GM21447 (cell line): ENCODE measurements around the gene THSD7A.
A peak's percentile ranks its signal among the peaks of the same experiment; 100 is the strongest.

Experiments used
- ATAC-seq: cut with Tn5 transposase; IDR thresholded peaks from one replicate; pipeline ENCODE4 v1.9.1; 2021; ENCODE audit not compliant: unreplicated experiment

Gene THSD7A

GRCh38 chr7:11424006-11424405, 408.0 kb downstream of the THSD7A start:
- no peak for ATAC-seq

DNA sequence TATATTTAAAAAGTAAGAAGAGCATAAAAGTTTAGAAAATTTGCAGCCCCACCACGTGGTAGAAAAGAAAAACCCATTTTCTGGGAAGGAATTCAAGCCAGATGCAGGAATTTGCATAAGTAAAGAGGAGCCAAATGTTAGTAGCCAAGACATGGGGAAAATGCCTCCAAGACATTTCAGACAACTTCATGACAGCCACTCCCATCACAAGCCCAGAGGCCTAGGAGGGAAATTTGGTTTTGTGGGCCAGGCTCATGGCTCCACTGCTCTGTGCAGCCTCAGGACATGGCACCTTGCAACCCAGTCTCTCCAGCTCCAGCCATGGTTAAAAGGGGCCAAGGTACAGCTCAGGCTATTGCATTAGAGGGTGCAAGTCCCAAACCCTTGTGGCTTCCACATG, 411.9 kb downstream of the THSD7A start:
- no peak for ATAC-seq

- no peak for ATAC-seq
These were observed 415.1 kb downstream of the THSD7A start for GRCh38 chr7:11416641-11417458.

DNA sequence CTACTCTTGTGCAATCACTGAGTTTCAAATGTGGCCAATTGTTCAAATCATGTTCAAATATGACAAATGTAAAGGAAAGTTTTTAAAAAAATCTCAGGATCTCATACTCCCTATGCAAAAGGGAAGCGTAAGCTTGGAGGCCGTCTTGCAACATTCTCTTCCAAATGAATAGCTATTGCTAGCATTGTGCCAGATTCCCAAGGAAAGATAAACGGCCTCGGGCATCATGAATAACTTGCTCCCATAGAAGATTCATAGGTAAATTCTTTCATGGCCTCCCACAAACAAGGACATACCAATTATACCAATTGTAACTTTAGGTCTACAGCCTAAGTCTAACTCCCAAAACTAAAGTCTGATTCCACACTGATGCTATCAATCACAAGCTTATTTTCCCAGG, 416.9 kb downstream of the THSD7A start:
- ATAC-seq: no peak

DNA sequence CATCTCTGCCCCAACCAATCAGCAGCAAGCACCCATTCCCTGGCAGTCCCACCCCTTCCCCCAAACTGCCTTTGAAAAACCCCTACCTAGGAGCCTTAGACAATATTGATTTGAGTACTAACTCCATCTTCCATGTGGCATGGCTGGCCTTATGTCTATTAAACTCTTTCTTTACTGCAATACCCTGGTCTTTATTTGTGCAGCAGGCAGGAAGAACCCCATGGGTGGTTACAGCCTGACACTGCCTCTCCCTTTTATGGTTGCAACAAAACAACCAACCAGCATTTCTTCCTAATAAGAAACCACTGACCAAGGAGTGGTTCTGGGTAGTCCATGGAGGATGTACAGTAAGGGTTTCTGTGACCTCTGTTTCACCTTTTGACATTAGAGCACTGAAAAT, 418.1 kb downstream of the THSD7A start:
- ATAC-seq: no peak

DNA sequence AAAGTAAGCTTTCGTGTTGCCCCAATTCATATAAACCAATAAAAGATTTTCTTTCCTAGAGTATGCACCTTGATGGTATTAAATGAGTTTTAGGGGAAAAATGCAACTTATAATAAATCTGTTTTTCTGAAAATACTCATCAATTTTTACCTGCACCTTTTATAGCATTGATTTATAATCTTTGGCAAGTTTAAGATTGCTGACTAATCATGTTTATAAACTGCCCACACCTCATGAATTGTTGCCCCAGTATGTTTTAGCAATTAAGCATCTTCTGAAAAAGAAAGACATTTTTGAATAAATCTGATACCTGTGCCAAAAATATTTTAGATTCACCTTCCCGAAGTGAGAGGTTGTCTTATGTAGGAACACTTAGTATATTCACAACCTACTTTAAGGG, 420.0 kb downstream of the THSD7A start:
- no peak for ATAC-seq

DNA sequence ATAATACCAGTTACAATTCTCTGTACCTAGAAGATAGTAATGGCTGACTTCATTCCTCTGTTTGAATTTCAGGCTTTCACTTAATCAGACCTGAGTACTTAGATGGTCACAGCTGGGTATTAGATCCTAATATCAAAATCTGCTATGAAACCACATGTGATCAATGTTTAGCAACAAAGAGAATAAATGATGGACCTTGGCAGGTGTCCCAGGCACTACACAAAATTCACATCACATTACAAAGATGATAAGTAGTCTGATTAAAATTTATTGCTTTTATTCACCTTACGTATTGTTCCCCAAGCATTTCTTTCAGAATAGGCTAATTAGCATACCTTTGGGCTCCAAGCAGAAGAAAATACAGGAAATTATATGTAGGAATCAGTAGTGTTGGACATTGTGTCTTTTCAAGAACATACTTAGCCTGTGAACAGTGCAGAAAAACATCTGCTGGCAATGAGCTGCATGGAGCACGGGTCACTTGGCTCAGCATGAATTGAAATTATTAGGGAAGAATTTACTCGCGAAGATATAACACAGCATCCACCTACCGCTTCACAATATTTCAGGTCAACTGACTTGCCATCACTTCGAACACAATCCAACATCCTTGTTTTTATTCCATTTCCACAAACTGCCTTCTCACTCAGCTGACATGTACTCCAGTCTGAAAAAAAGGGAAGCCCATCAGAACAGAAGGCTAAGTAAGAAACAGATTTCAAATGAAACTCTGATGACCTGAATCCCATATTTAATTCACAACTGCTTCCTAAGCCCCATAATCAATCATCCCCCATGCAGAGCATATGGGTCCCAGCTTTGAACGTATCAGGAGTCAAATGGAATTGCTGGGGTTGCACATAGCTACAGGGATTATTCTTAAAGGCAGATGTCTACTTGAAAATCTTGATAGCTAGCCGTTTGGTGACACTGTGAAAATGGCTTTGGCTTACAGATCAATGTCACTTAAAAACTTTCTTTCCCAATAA, 421.0 kb downstream of the THSD7A start:
- no peak for ATAC-seq

DNA sequence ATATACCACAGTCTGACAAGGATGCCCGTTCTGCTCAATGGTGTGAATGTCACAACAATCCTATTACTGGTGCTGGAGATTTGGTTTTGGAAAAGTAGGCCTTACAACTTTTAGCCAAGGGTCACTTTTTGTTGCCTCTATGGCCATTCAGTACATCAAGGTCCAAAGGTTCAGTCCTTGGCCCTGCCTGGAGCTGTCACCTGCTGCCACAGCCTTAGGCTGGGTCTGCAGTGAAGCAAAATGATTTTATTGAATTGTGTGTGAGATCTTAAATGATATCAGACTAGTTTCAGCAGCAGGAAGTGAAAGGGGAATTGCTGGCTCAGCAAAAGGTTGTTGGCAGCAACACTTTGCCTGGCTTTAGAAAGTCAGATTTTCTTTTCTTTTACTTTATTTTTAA, 427.6 kb downstream of the THSD7A start:
- no peak for ATAC-seq

DNA sequence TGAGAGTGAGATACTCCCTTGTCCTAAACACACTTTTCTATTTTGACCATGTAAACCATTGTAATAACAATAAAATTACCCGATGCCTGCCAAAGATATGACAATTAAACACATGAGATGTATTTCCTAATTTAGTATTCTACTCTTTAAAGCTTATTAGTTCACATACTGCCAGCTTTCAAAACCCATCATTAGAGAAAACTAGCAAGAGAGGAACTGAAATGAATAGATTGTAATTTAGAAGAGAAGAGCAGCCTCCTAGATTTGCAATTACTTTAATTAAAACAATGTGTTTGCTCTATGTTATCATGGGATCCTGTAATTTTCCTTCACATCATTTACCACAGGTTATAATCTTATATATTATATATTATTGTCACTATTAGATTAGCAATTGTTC, 428.2 kb downstream of the THSD7A start:
- no peak for ATAC-seq

GRCh38 chr7:11394438-11394837, 437.6 kb downstream of the THSD7A start:
- no peak for ATAC-seq

- no peak for ATAC-seq
These were observed 452.4 kb downstream of the THSD7A start for GRCh38 chr7:11379641-11380040.

GRCh38 chr7:11376529-11376928, 455.5 kb downstream of the THSD7A start:
- no peak for ATAC-seq

- no peak for ATAC-seq
These were observed 457.4 kb downstream of the THSD7A start for GRCh38 chr7:11374629-11375028.

DNA sequence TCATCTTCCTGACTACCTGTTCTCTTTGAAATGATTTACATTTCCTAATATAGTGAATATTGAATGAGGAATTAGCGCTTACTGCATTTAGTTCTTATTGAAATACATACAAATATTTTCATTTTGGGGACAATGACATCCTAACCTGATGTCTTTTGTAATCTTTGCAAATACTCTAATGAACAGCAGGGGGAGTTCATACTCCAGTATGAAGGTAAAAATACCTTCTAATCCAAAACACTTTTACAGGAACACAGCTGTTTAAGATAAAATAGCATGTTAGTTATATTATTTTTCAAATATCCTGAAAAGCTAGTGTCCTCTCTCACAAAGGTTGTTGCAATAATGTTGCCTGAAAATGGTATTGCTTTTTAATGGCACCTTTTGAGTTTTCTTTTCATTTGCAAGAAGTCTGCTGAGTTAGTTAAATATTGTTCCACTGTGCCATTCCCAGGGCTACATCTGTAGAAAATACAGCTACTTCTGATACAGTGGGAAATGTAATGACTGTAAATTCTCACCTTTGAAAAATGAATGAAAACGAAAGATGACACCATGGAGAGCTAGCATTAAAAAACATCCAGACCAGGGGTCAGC, 458.4 kb downstream of the THSD7A start:
- no peak for ATAC-seq

DNA sequence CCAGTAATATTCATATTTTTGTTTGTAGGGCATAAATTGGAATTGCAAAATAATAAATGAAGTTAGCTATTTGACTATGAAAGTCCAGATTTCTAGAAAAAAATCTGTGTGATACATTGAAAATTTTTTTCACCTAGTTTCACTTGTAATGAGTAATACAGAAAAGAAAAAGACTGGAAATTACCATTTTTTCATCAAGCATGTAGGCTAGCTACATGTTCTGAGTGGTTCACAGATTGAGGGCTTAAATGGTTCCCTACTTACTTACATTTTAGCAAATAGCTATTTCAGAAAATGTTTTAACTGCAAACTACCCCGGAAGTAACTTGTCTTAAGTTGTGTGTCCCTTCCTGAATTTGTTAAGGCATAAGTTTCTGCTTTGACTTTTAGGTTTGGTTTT, 462.3 kb downstream of the THSD7A start:
- ATAC-seq: no peak

GRCh38 chr7:11366118-11366517, 465.9 kb downstream of the THSD7A start:
- ATAC-seq: no peak

- no peak for ATAC-seq
These were observed 473.4 kb downstream of the THSD7A start for GRCh38 chr7:11358637-11359036.

DNA sequence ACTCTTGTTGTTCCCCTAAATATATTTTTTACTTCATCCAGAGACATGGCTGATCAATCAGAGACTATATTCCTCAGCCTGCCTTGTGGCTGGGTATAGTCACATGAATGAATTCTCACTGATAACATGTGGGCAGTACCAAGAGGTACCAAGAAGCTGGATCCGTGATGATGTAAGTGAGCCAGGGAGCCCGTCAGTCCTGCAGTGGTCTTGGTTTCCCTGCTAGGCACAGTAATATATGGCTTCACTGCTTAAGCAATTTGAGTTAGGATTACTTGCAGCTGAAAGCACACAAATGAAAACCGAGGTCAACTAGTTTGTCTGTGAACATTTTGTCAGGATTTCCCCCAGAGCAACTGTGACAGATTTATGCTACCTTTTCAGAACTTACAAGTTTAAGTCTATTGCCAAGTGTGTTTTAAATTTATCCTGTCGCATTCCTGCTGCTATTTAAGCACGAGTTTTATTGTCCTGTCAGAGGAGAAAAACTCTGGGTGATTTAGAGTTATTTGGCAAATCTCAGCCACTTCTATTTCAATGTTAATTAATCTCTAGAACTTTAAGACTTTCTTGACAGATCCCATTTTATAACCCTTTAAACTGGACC, 476.5 kb downstream of the THSD7A start:
- no peak for ATAC-seq

DNA sequence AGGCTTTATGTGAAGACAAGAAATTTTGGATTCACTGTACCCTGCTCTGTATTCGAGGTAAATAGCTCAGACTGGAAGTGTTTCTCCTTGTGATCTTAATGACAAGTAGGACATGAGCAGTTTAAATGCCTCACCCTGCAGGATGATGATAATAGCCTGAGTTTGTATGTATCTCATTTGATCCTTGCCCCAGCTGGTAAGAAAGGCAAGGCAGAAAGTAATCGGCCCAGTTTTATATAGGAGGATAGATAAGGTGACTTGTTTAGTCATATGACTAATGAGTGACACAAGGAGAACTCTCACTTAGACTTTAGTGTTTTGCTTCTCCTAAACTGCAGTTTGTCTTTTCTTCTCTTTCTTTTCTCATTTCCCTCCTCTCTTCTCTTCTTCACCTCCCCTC, 485.7 kb downstream of the THSD7A start:
- ATAC-seq: no peak

- ATAC-seq: no peak
These were observed 486.4 kb downstream of the THSD7A start for GRCh38 chr7:11345621-11346020.

DNA sequence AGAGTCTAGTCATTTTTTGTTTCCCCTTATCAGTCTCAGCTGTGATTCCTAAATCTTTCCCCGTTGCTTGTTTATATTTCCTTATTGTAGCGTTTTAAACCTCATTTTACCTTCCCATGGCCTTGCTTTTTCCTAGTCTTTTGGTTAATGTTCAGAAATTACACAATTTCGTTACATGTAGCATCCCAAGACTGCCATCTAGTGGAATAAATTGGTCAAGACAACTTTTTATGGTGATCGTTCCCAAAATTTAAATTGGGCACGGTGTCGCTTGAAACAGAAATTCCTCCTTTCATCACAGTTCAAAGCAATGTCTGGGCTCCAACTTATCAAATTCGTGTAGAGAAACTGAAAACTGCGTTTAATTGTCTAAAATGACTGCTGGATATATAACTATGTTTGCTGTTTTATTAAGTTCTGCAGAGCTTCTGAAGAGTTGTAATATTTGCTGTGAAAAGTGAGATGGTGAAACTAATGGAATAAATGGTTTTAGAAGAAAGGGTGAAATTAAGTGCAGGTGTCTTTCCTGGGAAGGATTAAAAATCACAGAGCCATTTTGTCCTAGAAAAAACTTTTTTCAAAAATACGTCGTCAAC, 488.1 kb downstream of the THSD7A start:
- peak; percentile 71 for ATAC-seq
